HG03175 (cell line): ENCODE measurements around the gene PFKP.
A peak's percentile ranks its signal among the peaks of the same experiment; 100 is the strongest.
"Not testable (repeated sequence)": the region's sequence is repeated elsewhere in the genome, so short reads cannot be mapped to it uniquely, and the experiment has no call there.

Experiments used
- ATAC-seq: cut with Tn5 transposase; IDR thresholded peaks from one replicate; pipeline ENCODE4 v1.9.1; 2021; ENCODE audit warnings: mild to moderate bottlenecking, moderate library complexity; ENCODE audit not compliant: unreplicated experiment

PFKP gene

GRCh38 chr10:3046981-3047547, 20.3 kb upstream of the PFKP start:
- ATAC-seq, result no peak

DNA sequence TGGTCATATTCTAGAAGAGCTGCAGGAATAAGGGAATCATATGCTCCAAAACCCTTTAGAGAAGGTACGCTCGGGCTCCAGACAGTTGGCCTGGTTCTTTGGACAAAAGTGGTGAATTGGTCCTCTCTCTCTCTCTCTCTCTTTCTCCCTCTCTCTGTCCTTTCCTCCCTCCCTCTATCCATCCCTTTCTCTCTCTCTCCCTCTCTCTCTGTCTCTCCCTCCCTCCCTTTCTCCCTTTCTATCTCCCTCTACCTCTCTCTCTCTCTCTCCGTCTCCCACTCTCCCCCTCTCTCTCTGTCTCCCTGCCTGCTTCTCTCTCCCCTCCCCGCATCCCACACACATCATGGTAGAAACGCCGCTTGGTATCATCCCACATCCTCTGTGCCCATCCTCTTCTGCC, 19.8 kb upstream of the PFKP start:
- ATAC-seq, result no peak

- ATAC-seq, result no peak
Observed at GRCh38 chr10:3048119-3049019, 19.0 kb upstream of the PFKP start.

DNA sequence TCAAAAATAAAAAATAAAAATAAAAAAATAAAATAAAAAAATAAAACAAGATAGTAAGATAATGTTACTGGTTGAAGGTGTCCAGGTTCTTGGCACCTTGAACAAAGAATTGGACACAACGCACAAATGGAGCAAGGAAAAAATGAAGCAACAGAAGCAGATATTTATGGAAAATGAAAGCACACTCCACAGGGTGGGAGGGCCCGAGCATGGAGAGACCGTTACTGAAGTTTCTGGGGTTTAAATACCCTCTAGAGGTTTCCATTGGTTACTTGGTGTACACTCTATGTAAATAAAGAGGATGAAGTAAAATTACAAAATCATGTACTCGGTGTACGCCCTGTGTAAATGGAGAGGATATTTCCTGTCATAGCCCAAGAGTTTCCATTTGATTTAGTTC, 15.7 kb upstream of the PFKP start:
- ATAC-seq, result no peak

DNA sequence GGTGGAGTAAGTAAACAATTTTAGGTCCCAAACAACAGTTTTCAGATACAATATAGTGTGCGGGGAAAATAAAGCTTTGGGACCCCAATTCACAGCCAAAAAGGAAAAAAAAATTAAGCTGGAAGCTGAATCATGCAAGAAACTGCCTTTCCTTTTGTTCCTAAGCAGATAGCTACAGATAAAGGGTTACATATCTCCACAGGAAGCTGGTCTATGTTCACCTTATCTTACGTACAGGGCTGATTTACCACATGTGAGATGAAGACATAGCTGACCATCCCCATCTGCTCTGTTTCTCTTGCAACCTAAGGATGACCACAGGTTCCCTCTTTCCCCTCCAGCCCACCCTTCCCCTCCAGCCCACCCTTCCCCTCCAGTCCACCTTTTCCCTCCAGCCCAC, 14.2 kb upstream of the PFKP start:
- no peak for ATAC-seq

GRCh38 chr10:3054183-3054850, 13.0 kb upstream of the PFKP start:
- ATAC-seq, result no peak

GRCh38 chr10:3054851-3055199, 12.5 kb upstream of the PFKP start:
- no peak for ATAC-seq

- ATAC-seq, result no peak
Observed at GRCh38 chr10:3056280-3057037, 10.9 kb upstream of the PFKP start.

DNA sequence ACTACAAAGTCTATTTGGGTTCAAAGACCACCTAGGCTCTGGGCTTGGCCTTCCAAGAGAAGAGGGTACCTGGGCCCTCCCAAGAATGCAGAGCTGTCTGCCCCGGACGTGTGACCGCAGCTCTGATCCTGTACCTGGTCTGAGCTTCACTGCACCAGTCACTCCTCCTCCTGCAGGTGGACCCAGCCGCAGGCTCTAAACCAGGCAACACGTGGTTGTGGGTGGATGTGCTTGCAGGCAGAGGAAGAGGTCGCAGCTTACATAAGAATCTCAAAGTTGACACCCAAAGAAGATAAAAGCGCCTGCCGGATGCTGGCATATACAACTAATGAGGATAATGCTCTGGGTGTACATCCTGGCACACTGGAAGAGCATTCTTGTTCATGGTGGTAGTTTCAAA, 9.4 kb upstream of the PFKP start:
- no peak for ATAC-seq

DNA sequence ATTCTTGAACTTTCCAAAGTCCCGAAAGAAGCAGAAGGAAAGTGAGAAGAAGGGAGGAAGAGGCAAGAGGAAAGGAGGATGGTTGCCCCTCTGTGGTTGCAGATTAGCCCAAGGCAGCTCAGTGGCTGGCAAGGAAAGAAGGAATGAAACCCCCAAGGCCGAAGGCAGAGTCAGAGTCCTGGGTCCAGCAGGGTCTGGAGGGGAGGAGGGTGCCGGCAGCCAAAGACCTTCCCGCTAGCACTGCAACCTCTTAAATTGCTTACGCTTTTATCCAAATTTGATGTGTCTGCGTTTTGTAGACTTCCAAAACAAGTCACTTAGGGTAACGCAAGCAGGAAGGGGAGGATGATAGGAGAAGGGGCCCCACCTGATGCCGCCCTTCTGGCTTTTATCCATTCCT, 7.4 kb upstream of the PFKP start:
- no peak for ATAC-seq

DNA sequence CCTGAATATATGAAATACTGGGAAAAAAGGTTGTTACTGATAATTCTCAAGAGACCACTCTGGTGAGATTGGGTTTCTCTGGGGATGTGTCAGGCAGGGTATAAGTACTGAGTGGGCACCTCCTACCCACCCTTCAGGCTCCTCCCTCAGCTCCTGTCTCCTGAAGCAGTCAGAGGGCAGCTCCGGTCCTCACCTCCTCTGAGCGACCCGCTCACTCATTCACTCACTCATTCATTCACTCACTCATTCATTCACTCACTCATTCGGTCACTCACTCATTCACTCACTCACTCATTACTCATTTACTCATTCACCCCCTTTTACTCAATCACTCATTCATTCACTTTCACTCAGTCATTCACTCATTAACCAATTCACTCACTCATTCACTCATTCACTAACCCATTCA, 6.9 kb upstream of the PFKP start:
- peak; percentile 44 for ATAC-seq

- ATAC-seq, result not testable (repeated sequence)
Observed at GRCh38 chr10:3061323-3061898, 5.9 kb upstream of the PFKP start.

DNA sequence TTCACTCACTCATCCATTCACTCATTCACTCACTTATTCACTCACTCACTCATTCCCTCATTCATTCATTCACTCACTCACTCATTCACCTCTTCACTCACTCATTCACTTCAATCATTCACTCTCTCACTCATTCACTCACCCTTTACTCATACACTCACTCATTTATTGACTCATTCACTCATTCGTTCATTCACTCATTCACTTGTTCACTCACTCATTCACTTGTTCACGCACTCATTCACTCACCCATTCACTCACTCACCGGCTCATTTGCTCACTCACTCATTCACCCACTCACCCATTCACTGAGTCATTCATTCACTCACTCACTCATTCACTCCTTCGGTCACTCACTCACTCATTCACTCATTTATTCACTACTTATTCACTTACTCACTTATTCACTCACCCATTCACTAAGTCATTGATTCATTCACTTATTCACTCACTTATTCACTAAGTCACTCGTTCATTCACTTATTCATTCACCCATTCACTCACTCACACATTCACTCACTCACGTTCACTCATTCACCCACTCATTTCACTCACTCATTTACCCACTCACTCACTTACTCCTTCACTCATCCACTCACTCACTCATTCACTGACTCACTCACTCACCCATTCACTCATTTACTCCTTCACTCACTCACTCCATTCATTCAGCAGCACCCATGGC, 4.7 kb upstream of the PFKP start:
- no peak for ATAC-seq

GRCh38 chr10:3064423-3064822, 2.9 kb upstream of the PFKP start:
- ATAC-seq, result no peak

- no peak for ATAC-seq
Observed at GRCh38 chr10:3065622-3066021, 1.7 kb upstream of the PFKP start.

DNA sequence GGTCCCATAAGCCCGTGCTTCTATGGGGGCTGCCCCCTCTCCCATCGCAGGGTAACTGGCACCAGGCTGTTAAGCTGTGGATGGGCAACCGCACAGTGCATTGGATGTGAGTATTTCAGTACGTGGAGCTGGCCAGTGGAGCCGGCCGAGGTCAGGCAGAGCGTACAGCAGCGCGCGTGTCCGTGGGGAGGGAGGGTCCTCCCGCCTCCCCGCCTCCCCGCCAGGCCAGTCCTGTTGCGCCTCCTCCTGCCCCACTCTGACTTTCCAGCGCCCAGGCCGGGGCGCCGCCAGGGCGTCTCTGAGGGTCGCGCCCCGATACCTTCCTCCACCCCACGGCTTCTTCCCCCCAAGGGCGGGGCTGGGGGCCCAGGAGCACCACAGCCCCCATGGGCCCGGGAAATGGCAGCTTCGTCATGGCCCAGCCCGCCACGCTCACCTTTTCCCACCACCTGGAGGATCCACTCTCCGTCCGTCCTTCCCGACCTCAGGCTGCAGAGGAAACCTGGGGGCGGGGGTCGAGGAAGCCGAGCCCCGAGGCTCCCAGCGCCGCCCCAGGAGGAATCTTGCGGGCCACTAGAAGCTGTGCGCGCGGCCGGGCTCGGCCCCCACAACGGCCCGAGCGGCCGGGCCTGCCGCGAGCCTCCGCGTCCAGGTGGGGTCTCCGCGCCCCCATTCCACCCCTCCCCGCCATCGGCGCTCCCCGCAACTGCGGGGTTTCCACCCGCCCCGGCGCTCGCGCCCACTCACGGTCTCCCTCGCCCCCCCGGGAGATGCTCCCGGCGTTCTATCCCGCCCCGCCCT, 831 bp upstream of the PFKP start:
- ATAC-seq, result no peak

- peak; percentile 3 for ATAC-seq
Observed at GRCh38 chr10:3067859-3068179, 471 bp downstream of the PFKP start.

DNA sequence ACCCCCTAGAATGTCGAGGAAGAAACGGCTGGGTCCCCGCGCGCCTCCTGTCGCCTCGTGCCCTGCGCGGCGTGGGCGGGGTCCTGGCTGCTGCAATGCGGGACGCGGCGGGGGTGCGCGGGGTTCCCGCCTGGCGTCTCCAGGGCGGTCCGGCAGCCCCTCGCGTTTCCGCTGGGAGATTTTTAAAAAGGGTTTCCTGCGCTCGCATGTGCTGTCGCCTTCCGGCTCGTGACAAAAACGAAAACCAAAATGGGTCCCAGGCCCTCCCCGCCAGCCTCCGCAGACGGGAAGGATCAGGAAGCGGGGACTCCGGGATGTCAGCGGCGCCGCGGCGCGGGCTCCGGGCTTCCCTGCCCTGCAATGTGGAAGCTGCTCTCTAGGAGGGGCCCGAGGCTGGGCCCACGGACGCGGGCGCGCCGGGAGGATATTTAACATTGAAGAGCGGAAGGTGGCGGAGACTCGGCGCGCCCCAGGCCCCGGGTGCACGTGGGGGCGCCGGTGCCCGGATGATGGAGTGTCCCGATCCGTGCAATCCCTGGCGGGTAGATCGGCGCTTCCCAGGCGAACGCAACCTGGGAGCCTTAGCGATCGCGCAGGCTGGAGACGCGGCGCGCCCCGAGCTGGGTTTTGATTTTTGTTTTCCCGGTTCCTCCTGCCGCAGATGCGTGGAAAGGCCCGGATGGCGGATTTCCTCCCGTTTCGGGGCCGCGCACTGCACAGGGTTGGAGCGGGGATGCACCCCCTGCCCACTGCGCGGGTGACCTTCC, 1.0 kb downstream of the PFKP start:
- ATAC-seq, result peak; percentile 39
